ENCODE results near the gene PLEKHM1.

DNA sequence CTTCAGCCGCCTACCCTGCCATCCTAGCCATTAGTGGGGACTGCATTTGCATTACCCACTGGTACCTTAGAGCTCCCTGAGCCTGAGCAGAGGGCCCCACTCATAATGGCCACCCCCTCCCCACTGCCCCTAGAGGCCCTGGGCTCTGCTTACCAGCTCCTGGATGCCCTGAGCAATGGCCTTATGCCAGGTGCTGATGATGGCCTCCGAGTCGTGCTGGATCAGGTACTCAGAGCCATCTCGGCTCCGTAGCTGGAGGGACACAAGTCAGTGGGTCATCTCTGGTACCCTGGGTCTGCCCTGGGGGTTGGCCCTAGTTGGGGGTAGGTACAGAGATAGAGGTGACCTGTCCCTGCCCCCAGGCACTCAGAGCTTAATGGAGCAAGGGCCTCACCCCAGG lies 92.7 kb downstream of the PLEKHM1 start:
- TF ChIP-seq, protein P1, sequence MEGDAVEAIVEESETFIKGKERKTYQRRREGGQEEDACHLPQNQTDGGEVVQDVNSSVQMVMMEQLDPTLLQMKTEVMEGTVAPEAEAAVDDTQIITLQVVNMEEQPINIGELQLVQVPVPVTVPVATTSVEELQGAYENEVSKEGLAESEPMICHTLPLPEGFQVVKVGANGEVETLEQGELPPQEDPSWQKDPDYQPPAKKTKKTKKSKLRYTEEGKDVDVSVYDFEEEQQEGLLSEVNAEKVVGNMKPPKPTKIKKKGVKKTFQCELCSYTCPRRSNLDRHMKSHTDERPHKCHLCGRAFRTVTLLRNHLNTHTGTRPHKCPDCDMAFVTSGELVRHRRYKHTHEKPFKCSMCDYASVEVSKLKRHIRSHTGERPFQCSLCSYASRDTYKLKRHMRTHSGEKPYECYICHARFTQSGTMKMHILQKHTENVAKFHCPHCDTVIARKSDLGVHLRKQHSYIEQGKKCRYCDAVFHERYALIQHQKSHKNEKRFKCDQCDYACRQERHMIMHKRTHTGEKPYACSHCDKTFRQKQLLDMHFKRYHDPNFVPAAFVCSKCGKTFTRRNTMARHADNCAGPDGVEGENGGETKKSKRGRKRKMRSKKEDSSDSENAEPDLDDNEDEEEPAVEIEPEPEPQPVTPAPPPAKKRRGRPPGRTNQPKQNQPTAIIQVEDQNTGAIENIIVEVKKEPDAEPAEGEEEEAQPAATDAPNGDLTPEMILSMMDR (IDR thresholded peaks at IDR 0.05; ENCODE audit: insufficient read depth, low read length), result no peak
- TF ChIP-seq GABPA (IDR thresholded peaks at IDR 0.05; ENCODE audit: low read depth), result no peak
- TF ChIP-seq, protein P2, sequence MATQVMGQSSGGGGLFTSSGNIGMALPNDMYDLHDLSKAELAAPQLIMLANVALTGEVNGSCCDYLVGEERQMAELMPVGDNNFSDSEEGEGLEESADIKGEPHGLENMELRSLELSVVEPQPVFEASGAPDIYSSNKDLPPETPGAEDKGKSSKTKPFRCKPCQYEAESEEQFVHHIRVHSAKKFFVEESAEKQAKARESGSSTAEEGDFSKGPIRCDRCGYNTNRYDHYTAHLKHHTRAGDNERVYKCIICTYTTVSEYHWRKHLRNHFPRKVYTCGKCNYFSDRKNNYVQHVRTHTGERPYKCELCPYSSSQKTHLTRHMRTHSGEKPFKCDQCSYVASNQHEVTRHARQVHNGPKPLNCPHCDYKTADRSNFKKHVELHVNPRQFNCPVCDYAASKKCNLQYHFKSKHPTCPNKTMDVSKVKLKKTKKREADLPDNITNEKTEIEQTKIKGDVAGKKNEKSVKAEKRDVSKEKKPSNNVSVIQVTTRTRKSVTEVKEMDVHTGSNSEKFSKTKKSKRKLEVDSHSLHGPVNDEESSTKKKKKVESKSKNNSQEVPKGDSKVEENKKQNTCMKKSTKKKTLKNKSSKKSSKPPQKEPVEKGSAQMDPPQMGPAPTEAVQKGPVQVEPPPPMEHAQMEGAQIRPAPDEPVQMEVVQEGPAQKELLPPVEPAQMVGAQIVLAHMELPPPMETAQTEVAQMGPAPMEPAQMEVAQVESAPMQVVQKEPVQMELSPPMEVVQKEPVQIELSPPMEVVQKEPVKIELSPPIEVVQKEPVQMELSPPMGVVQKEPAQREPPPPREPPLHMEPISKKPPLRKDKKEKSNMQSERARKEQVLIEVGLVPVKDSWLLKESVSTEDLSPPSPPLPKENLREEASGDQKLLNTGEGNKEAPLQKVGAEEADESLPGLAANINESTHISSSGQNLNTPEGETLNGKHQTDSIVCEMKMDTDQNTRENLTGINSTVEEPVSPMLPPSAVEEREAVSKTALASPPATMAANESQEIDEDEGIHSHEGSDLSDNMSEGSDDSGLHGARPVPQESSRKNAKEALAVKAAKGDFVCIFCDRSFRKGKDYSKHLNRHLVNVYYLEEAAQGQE (IDR thresholded peaks at IDR 0.05; ENCODE audit: insufficient replicate concordance, low read depth), result no peak

All from HL-60 (cell line).